ENCODE data around the gene GNB5. TPM values are rescaled to one million over a fixed set of nuclear protein-coding genes. Genes with fewer than 3 reads are reported as not detected.

GNB5 gene
- total RNA-seq, 1 experiment from 2014 or later = 22.8 TPM

GRCh38 chr15:52134502-52135144, 56.6 kb downstream of the GNB5 start:
- DNase-seq (ENCODE audit: low spot score) = no peak
- Histone ChIP-seq H3K9me3 (ENCODE audit: low read depth, low read length, poor library complexity, severe bottlenecking) (no peaks in the 10 kb centered on the region), H3K27ac (ENCODE audit: low read depth, low read length, poor library complexity, severe bottlenecking) (no peak overlapping the region), H3K4me3 (ENCODE audit: low read depth, low read length, poor library complexity, severe bottlenecking) (no peak overlapping the region), H3K4me1 (ENCODE audit: insufficient read depth, low read length, poor library complexity, severe bottlenecking) (no peaks in the 10 kb centered on the region), H3K36me3 (ENCODE audit: insufficient read depth, low read length, poor library complexity, severe bottlenecking) (no peaks in the 10 kb centered on the region), H3K27me3 (replicated peaks; ENCODE audit: insufficient read depth, low read depth, low read length, poor library complexity) (no peaks in the 10 kb centered on the region)
- CTCF ChIA-PET = no interaction called here
- intact Hi-C loops (cut with micrococcal nuclease; ENCODE audit: unreplicated experiment) = no loop called here
- no TSS peak for BruUV-seq (replicated peaks)
- POLR2A ChIA-PET (ENCODE audit: low non-redundant PET) = no interaction called here
- TF ChIP-seq CTCF (conservative IDR thresholded peaks at IDR 0.05; ENCODE audit: low read depth, low read length) (no peak), EZH2 (IDR thresholded peaks at IDR 0.05; ENCODE audit: borderline replicate concordance, low read depth, low read length, poor library complexity, severe bottlenecking) (no peak)

GRCh38 chr15:52133510-52134220, 57.5 kb downstream of the GNB5 start:
- intact Hi-C loops (cut with micrococcal nuclease; ENCODE audit: unreplicated experiment) = no loop called here
- ChIA-PET POLR2A (ENCODE audit: low non-redundant PET) (no interaction called here), CTCF (no interaction called here)
- no peak overlapping the region for H3K27ac ChIP-seq (ENCODE audit: low read depth, low read length, poor library complexity, severe bottlenecking)
- no peak overlapping the region for H3K4me3 ChIP-seq (ENCODE audit: low read depth, low read length, poor library complexity, severe bottlenecking)
- no peaks in the 10 kb centered on the region for H3K4me1 ChIP-seq (ENCODE audit: insufficient read depth, low read length, poor library complexity, severe bottlenecking)
- H3K27me3 ChIP-seq (replicated peaks; ENCODE audit: insufficient read depth, low read depth, low read length, poor library complexity) = no peaks in the 10 kb centered on the region
- no TSS peak for BruUV-seq (replicated peaks)
- H3K9me3 ChIP-seq (ENCODE audit: low read depth, low read length, poor library complexity, severe bottlenecking) = no peaks in the 10 kb centered on the region
- no peaks in the 10 kb centered on the region for H3K36me3 ChIP-seq (ENCODE audit: insufficient read depth, low read length, poor library complexity, severe bottlenecking)
- TF ChIP-seq CTCF (conservative IDR thresholded peaks at IDR 0.05; ENCODE audit: low read depth, low read length) = no peak
- no peak for TF ChIP-seq EZH2 (IDR thresholded peaks at IDR 0.05; ENCODE audit: borderline replicate concordance, low read depth, low read length, poor library complexity, severe bottlenecking)
- no peak for DNase-seq (ENCODE audit: low spot score)

GRCh38 chr15:52132066-52132465, 59.1 kb downstream of the GNB5 start:
- ChIA-PET POLR2A (ENCODE audit: low non-redundant PET) (no interaction called here), CTCF (no interaction called here)
- TF ChIP-seq CTCF (conservative IDR thresholded peaks at IDR 0.05; ENCODE audit: low read depth, low read length) = no peak
- TF ChIP-seq EZH2 (IDR thresholded peaks at IDR 0.05; ENCODE audit: borderline replicate concordance, low read depth, low read length, poor library complexity, severe bottlenecking) = no peak
- intact Hi-C loops (cut with micrococcal nuclease; ENCODE audit: unreplicated experiment) = no loop called here
- no peaks in the 10 kb centered on the region for H3K9me3 ChIP-seq (ENCODE audit: low read depth, low read length, poor library complexity, severe bottlenecking)
- H3K4me3 ChIP-seq (ENCODE audit: low read depth, low read length, poor library complexity, severe bottlenecking) = no peak overlapping the region
- no peak for DNase-seq (ENCODE audit: low spot score)
- H3K27me3 ChIP-seq (replicated peaks; ENCODE audit: insufficient read depth, low read depth, low read length, poor library complexity) = no peaks in the 10 kb centered on the region
- no TSS peak for BruUV-seq (replicated peaks)
- no peaks in the 10 kb centered on the region for H3K36me3 ChIP-seq (ENCODE audit: insufficient read depth, low read length, poor library complexity, severe bottlenecking)
- H3K4me1 ChIP-seq (ENCODE audit: insufficient read depth, low read length, poor library complexity, severe bottlenecking) = no peaks in the 10 kb centered on the region
- H3K27ac ChIP-seq (ENCODE audit: low read depth, low read length, poor library complexity, severe bottlenecking) = no peak overlapping the region

Data from A673 (cell line).